GM23338 (cell line): ENCODE results near the gene PIK3CB. TPM values are rescaled to one million over a fixed set of nuclear protein-coding genes. Genes with fewer than 3 reads are reported as not detected.

Experiments
- ATAC-seq: fragments of 200-7000 bp; cut with Tn5 transposase; 3 replicates; pipeline ENCODE4 v1.9.1; 2020
- DNase-seq: peaks from one replicate; pipeline ENCODE4 v3.0.0-alpha.2; 2015; ENCODE audit warnings: low spot score
- H2AFZ ChIP-seq: fragments of 200-600 bp; sonication (generic); 2 replicates; pipeline ENCODE4 v1.8.0; 2016; ENCODE audit warnings: antibody characterized with exemption, mild to moderate bottlenecking, moderate library complexity
- H3F3A ChIP-seq: fragments of 200-600 bp; sonication (generic); replicated peaks from 2 replicates; pipeline ENCODE4 v1.8.0; 2017; ENCODE audit warnings: antibody characterized with exemption, mixed run types, low read depth
- H3K27ac ChIP-seq: fragments of 200-600 bp; sonication (generic); 2 replicates; pipeline ENCODE4 v1.6.1; 2016; ENCODE audit warnings: low read depth
- H3K27me3 ChIP-seq: fragments of 200-600 bp; sonication (generic); 2 replicates; pipeline ENCODE4 v1.8.0; 2016; ENCODE audit warnings: mild to moderate bottlenecking, mixed run types, moderate library complexity; ENCODE audit not compliant: insufficient read depth
- H3K36me3 ChIP-seq: fragments of 200-600 bp; sonication (generic); 2 replicates; pipeline ENCODE4 v1.8.0; 2016; ENCODE audit warnings: mild to moderate bottlenecking; ENCODE audit not compliant: insufficient read depth
- H3K4me1 ChIP-seq: fragments of 200-600 bp; sonication (generic); 2 replicates; pipeline ENCODE4 v1.8.0; 2016; ENCODE audit warnings: mild to moderate bottlenecking, moderate library complexity; ENCODE audit not compliant: insufficient read depth
- H3K4me2 ChIP-seq: fragments of 200-600 bp; sonication (generic); 2 replicates; pipeline ENCODE4 v1.7.1; 2017; ENCODE audit warnings: mixed run types
- H3K4me3 ChIP-seq: fragments of 200-600 bp; sonication (generic); 2 replicates; pipeline ENCODE4 v1.6.1; 2016; ENCODE audit warnings: mixed run types
- H3K79me2 ChIP-seq: fragments of 200-600 bp; sonication (generic); replicated peaks from 2 replicates; pipeline ENCODE4 v1.8.0; 2017; ENCODE audit warnings: mild to moderate bottlenecking; ENCODE audit not compliant: insufficient read depth
- H3K9me2 ChIP-seq: fragments of 200-600 bp; sonication (generic); 2 replicates; pipeline ENCODE4 v1.8.0; 2017; ENCODE audit not compliant: insufficient read depth
- H4K20me1 ChIP-seq: fragments of 200-600 bp; sonication (generic); replicated peaks from 2 replicates; pipeline ENCODE4 v1.8.0; 2017; ENCODE audit warnings: mild to moderate bottlenecking; ENCODE audit not compliant: insufficient read depth
- H3K27ac Mint-ChIP-seq: 2 replicates; pipeline ENCODE4 v1.8.0; 2020; ENCODE audit warnings: inconsistent platforms, mild to moderate bottlenecking, moderate library complexity, mixed read lengths
- H3K27me3 Mint-ChIP-seq: 3 replicates; pipeline ENCODE4 v1.8.0; 2022; ENCODE audit warnings: low read depth, mild to moderate bottlenecking, moderate library complexity, mixed read lengths, inconsistent platforms; ENCODE audit not compliant: insufficient read depth, poor library complexity
- H3K36me3 Mint-ChIP-seq: 3 replicates; pipeline ENCODE4 v1.8.0; 2021; ENCODE audit warnings: low read depth, mild to moderate bottlenecking, inconsistent platforms, moderate library complexity, mixed read lengths
- H3K4me1 Mint-ChIP-seq: 3 replicates; pipeline ENCODE4 v1.8.0; 2020; ENCODE audit warnings: mild to moderate bottlenecking, inconsistent platforms, mixed read lengths
- H3K4me3 Mint-ChIP-seq: 3 replicates; pipeline ENCODE4 v1.8.0; 2021; ENCODE audit warnings: moderate library complexity, mild to moderate bottlenecking, inconsistent platforms, mixed read lengths
- H3K9me3 Mint-ChIP-seq: 3 replicates; pipeline ENCODE4 v1.8.0; 2020; ENCODE audit warnings: moderate library complexity, mild to moderate bottlenecking, inconsistent platforms, mixed read lengths
- CREB1 ChIP-seq: fragments of 250-450 bp; sonication (Bioruptor Pico); IDR thresholded peaks from 2 replicates; pipeline ENCODE4 v1.5.0; 2020; ENCODE audit warnings: low read depth, mild to moderate bottlenecking, moderate library complexity
- EZH2 ChIP-seq: fragments of 200-600 bp; sonication (generic); IDR thresholded peaks from one replicate; pipeline ENCODE4 v1.8.0; 2017; ENCODE audit warnings: antibody characterized with exemption, mild to moderate bottlenecking, low read depth; ENCODE audit not compliant: unreplicated experiment
- EZH2phosphoT487 ChIP-seq: fragments of 200-600 bp; sonication (generic); IDR thresholded peaks from one replicate; pipeline ENCODE4 v1.8.1; 2018; ENCODE audit warnings: antibody characterized with exemption; ENCODE audit not compliant: unreplicated experiment
- JUNB ChIP-seq: IDR thresholded peaks from one replicate; pipeline ENCODE4 v1.6.1; 2016; ENCODE audit warnings: antibody characterized with exemption; ENCODE audit not compliant: unreplicated experiment
- NANOG ChIP-seq: IDR thresholded peaks from 2 replicates; pipeline ENCODE4 v1.6.1; 2016; ENCODE audit warnings: antibody characterized with exemption, borderline replicate concordance
- POLR2AphosphoS5 ChIP-seq: IDR thresholded peaks from 2 replicates; pipeline ENCODE4 v1.6.1; 2016; ENCODE audit warnings: antibody characterized with exemption, low read depth
- STAT1 ChIP-seq: IDR thresholded peaks from one replicate; pipeline ENCODE4 v1.6.1; 2016; ENCODE audit warnings: antibody characterized with exemption; ENCODE audit not compliant: unreplicated experiment
- ZNF114 ChIP-seq: fragments of 250-450 bp; sonication (Bioruptor Pico); IDR thresholded peaks from 2 replicates; pipeline ENCODE4 v1.5.0; 2020; ENCODE audit warnings: mild to moderate bottlenecking, moderate library complexity
- ZNF331 ChIP-seq: fragments of 250-450 bp; sonication (Bioruptor Pico); IDR thresholded peaks from 2 replicates; pipeline ENCODE4 v1.5.0; 2020; ENCODE audit warnings: low read depth, mild to moderate bottlenecking, moderate library complexity
- polyA plus RNA-seq: library from polyadenylated mRNA; unstranded; fragments of >200 nt; fragmentation: Nextera tagmentation; extraction: Ambion mirVana; gene quantifications from 2 replicates; pipeline ENCODE4 v1.2.1, GENCODE V29; 2016
- total RNA-seq: library from RNA; depleted of rRNA; stranded (reverse); fragments of >200 nt; shearing (Covaris generic); gene quantifications from 2 replicates; pipeline ENCODE4 v1.2.3, GENCODE V29; 2014
- TF ChIP-seq, protein P1 (sequence below): IDR thresholded peaks from one replicate; pipeline ENCODE4 v1.6.1; 2018; ENCODE audit warnings: antibody characterized with exemption; ENCODE audit not compliant: unreplicated experiment
- TF ChIP-seq, protein P2 (sequence below): fragments of 250-450 bp; sonication (Bioruptor Pico); IDR thresholded peaks from 2 replicates; pipeline ENCODE4 v1.5.0; 2020; ENCODE audit warnings: mild to moderate bottlenecking, moderate library complexity
- TF ChIP-seq, protein P3 (sequence below), 2 experiments: fragments of 200-600 bp in 1 of 2; sonication (generic) in 1 of 2; conservative IDR thresholded peaks; 2 replicates each; pipeline versions ENCODE4 v1.5.1 to v1.6.1; 2016 to 2017; ENCODE audit warnings: antibody characterized with exemption in 2 of 2, low read depth in 2 of 2, mild to moderate bottlenecking in 2 of 2, moderate library complexity in 1 of 2
- TF ChIP-seq, protein P4 (sequence below): IDR thresholded peaks from 2 replicates; pipeline ENCODE4 v1.6.1; 2016; ENCODE audit warnings: antibody characterized with exemption

The PIK3CB gene
- total and polyA plus RNA-seq, 2 experiments from 2014 or later: 13.3 to 32.4 TPM

DNA sequence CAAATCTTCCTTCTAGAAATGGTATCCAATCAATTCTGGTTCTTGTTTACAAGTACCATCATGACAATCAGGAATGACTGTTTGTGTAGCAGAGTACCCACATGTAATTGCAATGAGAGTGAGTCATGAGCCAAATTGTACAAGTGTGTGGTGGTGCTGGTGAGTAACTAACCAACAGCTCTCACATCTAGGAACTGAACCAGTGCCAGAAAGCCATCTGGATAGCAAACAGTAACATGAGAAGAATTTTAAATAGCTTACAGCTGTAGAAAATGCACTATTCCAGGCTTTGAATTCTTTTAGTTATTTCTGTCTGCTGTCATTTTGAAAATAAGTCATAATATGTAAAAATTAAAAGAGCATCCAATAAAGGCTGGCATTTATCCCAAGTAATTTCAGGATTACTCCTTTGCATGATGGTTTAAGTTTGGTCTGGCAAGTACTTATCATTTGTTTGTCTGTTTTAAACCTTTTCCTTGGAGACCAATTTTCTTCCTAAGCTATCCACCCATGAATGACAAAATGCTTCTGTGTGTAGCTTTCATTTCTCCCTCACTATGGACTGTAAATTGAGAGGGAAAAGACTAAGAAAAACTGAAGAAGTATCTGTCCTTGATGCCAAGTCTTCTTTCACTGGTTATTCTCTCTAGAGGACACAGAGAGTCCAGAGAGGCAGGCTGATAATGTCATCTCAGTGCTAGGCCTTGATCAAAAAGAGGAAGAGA lies 60.0 kb downstream of the PIK3CB start:
- no peak overlapping the region for H2AFZ ChIP-seq
- peaks cover 5% of the 10 kb centered on the region; the same call in 1 of the 2 replicates for H3K9me2 ChIP-seq
- Mint-ChIP-seq H3K27ac (peak overlapping the region; percentile 83), H3K4me1 (peaks cover 7% of the 10 kb centered on the region; the same call in 1 of the 3 replicates), H3K4me3 (no peak overlapping the region), H3K27me3 (no peaks in the 10 kb centered on the region), H3K9me3 (peaks cover 6% of the 10 kb centered on the region), H3K36me3 (peaks cover 20% of the 10 kb centered on the region)
- ATAC-seq (no peak), DNase-seq (no peak)
- peaks cover 2% of the 10 kb centered on the region; the same call in 1 of the 2 replicates for H3K36me3 ChIP-seq
- no peak overlapping the region for H3K4me2 ChIP-seq
- no peaks in the 10 kb centered on the region for H3K4me1 ChIP-seq
- peaks cover 23% of the 10 kb centered on the region; the same call in 1 of the 2 replicates for H3K79me2 ChIP-seq
- H3K27me3 ChIP-seq: no peaks in the 10 kb centered on the region
- H3K27ac ChIP-seq: peak overlapping the region; percentile 64
- no peaks in the 10 kb centered on the region for H3F3A ChIP-seq
- peaks cover 6% of the 10 kb centered on the region for H4K20me1 ChIP-seq
- H3K4me3 ChIP-seq: no peak overlapping the region
- TF ChIP-seq CREB1 (CRISPR knock-in tag) (no peak), POLR2AphosphoS5 (no peak), ZNF114 (CRISPR knock-in tag) (no peak), ZNF331 (CRISPR knock-in tag) (no peak), EZH2 (no peak), EZH2phosphoT487 (no peak), NANOG (no peak), STAT1 (no peak), JUNB (no peak)
- TF ChIP-seq, protein P1, sequence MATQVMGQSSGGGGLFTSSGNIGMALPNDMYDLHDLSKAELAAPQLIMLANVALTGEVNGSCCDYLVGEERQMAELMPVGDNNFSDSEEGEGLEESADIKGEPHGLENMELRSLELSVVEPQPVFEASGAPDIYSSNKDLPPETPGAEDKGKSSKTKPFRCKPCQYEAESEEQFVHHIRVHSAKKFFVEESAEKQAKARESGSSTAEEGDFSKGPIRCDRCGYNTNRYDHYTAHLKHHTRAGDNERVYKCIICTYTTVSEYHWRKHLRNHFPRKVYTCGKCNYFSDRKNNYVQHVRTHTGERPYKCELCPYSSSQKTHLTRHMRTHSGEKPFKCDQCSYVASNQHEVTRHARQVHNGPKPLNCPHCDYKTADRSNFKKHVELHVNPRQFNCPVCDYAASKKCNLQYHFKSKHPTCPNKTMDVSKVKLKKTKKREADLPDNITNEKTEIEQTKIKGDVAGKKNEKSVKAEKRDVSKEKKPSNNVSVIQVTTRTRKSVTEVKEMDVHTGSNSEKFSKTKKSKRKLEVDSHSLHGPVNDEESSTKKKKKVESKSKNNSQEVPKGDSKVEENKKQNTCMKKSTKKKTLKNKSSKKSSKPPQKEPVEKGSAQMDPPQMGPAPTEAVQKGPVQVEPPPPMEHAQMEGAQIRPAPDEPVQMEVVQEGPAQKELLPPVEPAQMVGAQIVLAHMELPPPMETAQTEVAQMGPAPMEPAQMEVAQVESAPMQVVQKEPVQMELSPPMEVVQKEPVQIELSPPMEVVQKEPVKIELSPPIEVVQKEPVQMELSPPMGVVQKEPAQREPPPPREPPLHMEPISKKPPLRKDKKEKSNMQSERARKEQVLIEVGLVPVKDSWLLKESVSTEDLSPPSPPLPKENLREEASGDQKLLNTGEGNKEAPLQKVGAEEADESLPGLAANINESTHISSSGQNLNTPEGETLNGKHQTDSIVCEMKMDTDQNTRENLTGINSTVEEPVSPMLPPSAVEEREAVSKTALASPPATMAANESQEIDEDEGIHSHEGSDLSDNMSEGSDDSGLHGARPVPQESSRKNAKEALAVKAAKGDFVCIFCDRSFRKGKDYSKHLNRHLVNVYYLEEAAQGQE: no peak
- TF ChIP-seq, protein P2, sequence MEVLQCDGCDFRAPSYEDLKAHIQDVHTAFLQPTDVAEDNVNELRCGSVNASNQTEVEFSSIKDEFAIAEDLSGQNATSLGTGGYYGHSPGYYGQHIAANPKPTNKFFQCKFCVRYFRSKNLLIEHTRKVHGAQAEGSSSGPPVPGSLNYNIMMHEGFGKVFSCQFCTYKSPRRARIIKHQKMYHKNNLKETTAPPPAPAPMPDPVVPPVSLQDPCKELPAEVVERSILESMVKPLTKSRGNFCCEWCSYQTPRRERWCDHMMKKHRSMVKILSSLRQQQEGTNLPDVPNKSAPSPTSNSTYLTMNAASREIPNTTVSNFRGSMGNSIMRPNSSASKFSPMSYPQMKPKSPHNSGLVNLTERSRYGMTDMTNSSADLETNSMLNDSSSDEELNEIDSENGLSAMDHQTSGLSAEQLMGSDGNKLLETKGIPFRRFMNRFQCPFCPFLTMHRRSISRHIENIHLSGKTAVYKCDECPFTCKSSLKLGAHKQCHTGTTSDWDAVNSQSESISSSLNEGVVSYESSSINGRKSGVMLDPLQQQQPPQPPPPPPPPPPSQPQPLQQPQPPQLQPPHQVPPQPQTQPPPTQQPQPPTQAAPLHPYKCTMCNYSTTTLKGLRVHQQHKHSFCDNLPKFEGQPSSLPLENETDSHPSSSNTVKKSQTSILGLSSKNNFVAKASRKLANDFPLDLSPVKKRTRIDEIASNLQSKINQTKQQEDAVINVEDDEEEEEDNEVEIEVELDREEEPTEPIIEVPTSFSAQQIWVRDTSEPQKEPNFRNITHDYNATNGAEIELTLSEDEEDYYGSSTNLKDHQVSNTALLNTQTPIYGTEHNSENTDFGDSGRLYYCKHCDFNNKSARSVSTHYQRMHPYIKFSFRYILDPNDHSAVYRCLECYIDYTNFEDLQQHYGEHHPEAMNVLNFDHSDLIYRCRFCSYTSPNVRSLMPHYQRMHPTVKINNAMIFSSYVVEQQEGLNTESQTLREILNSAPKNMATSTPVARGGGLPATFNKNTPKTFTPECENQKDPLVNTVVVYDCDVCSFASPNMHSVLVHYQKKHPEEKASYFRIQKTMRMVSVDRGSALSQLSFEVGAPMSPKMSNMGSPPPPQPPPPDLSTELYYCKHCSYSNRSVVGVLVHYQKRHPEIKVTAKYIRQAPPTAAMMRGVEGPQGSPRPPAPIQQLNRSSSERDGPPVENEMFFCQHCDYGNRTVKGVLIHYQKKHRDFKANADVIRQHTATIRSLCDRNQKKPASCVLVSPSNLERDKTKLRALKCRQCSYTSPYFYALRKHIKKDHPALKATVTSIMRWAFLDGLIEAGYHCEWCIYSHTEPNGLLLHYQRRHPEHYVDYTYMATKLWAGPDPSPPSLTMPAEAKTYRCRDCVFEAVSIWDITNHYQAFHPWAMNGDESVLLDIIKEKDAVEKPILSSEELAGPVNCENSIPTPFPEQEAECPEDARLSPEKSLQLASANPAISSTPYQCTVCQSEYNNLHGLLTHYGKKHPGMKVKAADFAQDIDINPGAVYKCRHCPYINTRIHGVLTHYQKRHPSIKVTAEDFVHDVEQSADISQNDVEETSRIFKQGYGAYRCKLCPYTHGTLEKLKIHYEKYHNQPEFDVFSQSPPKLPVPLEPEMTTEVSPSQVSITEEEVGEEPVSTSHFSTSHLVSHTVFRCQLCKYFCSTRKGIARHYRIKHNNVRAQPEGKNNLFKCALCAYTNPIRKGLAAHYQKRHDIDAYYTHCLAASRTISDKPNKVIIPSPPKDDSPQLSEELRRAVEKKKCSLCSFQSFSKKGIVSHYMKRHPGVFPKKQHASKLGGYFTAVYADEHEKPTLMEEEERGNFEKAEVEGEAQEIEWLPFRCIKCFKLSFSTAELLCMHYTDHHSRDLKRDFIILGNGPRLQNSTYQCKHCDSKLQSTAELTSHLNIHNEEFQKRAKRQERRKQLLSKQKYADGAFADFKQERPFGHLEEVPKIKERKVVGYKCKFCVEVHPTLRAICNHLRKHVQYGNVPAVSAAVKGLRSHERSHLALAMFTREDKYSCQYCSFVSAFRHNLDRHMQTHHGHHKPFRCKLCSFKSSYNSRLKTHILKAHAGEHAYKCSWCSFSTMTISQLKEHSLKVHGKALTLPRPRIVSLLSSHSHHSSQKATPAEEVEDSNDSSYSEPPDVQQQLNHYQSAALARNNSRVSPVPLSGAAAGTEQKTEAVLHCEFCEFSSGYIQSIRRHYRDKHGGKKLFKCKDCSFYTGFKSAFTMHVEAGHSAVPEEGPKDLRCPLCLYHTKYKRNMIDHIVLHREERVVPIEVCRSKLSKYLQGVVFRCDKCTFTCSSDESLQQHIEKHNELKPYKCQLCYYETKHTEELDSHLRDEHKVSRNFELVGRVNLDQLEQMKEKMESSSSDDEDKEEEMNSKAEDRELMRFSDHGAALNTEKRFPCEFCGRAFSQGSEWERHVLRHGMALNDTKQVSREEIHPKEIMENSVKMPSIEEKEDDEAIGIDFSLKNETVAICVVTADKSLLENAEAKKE (CRISPR knock-in tag): no peak
- TF ChIP-seq, protein P3, sequence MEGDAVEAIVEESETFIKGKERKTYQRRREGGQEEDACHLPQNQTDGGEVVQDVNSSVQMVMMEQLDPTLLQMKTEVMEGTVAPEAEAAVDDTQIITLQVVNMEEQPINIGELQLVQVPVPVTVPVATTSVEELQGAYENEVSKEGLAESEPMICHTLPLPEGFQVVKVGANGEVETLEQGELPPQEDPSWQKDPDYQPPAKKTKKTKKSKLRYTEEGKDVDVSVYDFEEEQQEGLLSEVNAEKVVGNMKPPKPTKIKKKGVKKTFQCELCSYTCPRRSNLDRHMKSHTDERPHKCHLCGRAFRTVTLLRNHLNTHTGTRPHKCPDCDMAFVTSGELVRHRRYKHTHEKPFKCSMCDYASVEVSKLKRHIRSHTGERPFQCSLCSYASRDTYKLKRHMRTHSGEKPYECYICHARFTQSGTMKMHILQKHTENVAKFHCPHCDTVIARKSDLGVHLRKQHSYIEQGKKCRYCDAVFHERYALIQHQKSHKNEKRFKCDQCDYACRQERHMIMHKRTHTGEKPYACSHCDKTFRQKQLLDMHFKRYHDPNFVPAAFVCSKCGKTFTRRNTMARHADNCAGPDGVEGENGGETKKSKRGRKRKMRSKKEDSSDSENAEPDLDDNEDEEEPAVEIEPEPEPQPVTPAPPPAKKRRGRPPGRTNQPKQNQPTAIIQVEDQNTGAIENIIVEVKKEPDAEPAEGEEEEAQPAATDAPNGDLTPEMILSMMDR (conservative IDR thresholded peaks at IDR 0.05; ENCODE audit: low read depth in 2 of 2): no peak
- TF ChIP-seq, protein P4, sequence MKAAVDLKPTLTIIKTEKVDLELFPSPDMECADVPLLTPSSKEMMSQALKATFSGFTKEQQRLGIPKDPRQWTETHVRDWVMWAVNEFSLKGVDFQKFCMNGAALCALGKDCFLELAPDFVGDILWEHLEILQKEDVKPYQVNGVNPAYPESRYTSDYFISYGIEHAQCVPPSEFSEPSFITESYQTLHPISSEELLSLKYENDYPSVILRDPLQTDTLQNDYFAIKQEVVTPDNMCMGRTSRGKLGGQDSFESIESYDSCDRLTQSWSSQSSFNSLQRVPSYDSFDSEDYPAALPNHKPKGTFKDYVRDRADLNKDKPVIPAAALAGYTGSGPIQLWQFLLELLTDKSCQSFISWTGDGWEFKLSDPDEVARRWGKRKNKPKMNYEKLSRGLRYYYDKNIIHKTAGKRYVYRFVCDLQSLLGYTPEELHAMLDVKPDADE: no peak
